ENCODE data around the gene ANXA7.

- TF ChIP-seq, protein P1, sequence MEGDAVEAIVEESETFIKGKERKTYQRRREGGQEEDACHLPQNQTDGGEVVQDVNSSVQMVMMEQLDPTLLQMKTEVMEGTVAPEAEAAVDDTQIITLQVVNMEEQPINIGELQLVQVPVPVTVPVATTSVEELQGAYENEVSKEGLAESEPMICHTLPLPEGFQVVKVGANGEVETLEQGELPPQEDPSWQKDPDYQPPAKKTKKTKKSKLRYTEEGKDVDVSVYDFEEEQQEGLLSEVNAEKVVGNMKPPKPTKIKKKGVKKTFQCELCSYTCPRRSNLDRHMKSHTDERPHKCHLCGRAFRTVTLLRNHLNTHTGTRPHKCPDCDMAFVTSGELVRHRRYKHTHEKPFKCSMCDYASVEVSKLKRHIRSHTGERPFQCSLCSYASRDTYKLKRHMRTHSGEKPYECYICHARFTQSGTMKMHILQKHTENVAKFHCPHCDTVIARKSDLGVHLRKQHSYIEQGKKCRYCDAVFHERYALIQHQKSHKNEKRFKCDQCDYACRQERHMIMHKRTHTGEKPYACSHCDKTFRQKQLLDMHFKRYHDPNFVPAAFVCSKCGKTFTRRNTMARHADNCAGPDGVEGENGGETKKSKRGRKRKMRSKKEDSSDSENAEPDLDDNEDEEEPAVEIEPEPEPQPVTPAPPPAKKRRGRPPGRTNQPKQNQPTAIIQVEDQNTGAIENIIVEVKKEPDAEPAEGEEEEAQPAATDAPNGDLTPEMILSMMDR (conservative IDR thresholded peaks at IDR 0.05; ENCODE audit: low read depth, low read length), result no peak
- TF ChIP-seq EZH2 (IDR thresholded peaks at IDR 0.05; ENCODE audit: borderline replicate concordance, low read depth, low read length, poor library complexity, severe bottlenecking), result no peak
These were observed 73.7 kb downstream of the ANXA7 start for GRCh38 chr10:73340121-73340520.
